Effector memory CD4-positive, alpha-beta T cell (primary cell): Measurements from ENCODE around the gene YTHDF1.

Experiments used
- DNase-seq, 3 donors: peaks; one replicate each; pipeline ENCODE4 v3.0.0-alpha.2; 2020
- H3K27ac ChIP-seq: 2 replicates; pipeline ENCODE4 v1.7.0; 2013; ENCODE audit warnings: mild to moderate bottlenecking, low read length, moderate library complexity; ENCODE audit not compliant: insufficient read depth, poor library complexity, severe bottlenecking
- H3K27me3 ChIP-seq: replicated peaks from 2 replicates; pipeline ENCODE4 v1.7.0; 2013; ENCODE audit warnings: mild to moderate bottlenecking, low read length; ENCODE audit not compliant: insufficient read depth, control insufficient read depth, poor library complexity, severe bottlenecking
- H3K36me3 ChIP-seq: 2 replicates; pipeline ENCODE4 v1.7.0; 2013; ENCODE audit warnings: mild to moderate bottlenecking, low read length, moderate library complexity; ENCODE audit not compliant: control insufficient read depth, insufficient read depth
- H3K4me1 ChIP-seq: 2 replicates; pipeline ENCODE4 v1.7.0; 2013; ENCODE audit warnings: low read length, mild to moderate bottlenecking; ENCODE audit not compliant: control insufficient read depth, insufficient read depth, poor library complexity, severe bottlenecking
- H3K4me3 ChIP-seq: 2 replicates; pipeline ENCODE4 v1.7.0; 2013; ENCODE audit warnings: low read length, low read depth, mild to moderate bottlenecking; ENCODE audit not compliant: insufficient read depth, poor library complexity, severe bottlenecking
- H3K9me3 ChIP-seq: 2 replicates; pipeline ENCODE4 v1.7.0; 2013; ENCODE audit warnings: mild to moderate bottlenecking, low read length, moderate library complexity; ENCODE audit not compliant: control insufficient read depth

Gene YTHDF1

GRCh38 chr20:63187338-63188158 lies 28.4 kb downstream of the YTHDF1 start:
- DNase-seq, result no peak
- Histone ChIP-seq H3K4me1 (no peaks in the 10 kb centered on the region), H3K4me3 (no peak overlapping the region), H3K36me3 (no peaks in the 10 kb centered on the region), H3K27me3 (peaks cover 6% of the 10 kb centered on the region), H3K27ac (no peak overlapping the region), H3K9me3 (no peaks in the 10 kb centered on the region)

- no peak overlapping the region for H3K4me3 ChIP-seq
- no peaks in the 10 kb centered on the region for H3K4me1 ChIP-seq
- no peak overlapping the region for H3K27ac ChIP-seq
- no peaks in the 10 kb centered on the region for H3K36me3 ChIP-seq
- no peaks in the 10 kb centered on the region for H3K9me3 ChIP-seq
- H3K27me3 ChIP-seq, result peaks cover 6% of the 10 kb centered on the region
- DNase-seq, result no peak
These were observed 29.2 kb downstream of the YTHDF1 start for GRCh38 chr20:63186528-63187316.

- Histone ChIP-seq H3K27me3 (peaks cover 6% of the 10 kb centered on the region), H3K4me3 (no peak overlapping the region), H3K9me3 (no peaks in the 10 kb centered on the region), H3K36me3 (no peaks in the 10 kb centered on the region), H3K4me1 (no peaks in the 10 kb centered on the region), H3K27ac (no peak overlapping the region)
- DNase-seq, result no peak
These were observed 29.8 kb downstream of the YTHDF1 start for GRCh38 chr20:63186084-63186483.

GRCh38 chr20:63185215-63185796 lies 30.6 kb downstream of the YTHDF1 start:
- Histone ChIP-seq H3K4me1 (no peaks in the 10 kb centered on the region), H3K36me3 (no peaks in the 10 kb centered on the region), H3K27me3 (peaks cover 8% of the 10 kb centered on the region), H3K27ac (no peak overlapping the region), H3K9me3 (no peaks in the 10 kb centered on the region), H3K4me3 (no peak overlapping the region)
- DNase-seq, result no peak

GRCh38 chr20:63183422-63184146 lies 32.3 kb downstream of the YTHDF1 start:
- DNase-seq, result peak in 2 of 3 donors; percentile 16 to 26
- Histone ChIP-seq H3K9me3 (no peaks in the 10 kb centered on the region), H3K27ac (no peak overlapping the region)

GRCh38 chr20:63182946-63183415 lies 33.0 kb downstream of the YTHDF1 start:
- Histone ChIP-seq H3K9me3 (no peaks in the 10 kb centered on the region), H3K36me3 (no peaks in the 10 kb centered on the region), H3K27ac (no peak overlapping the region), H3K27me3 (peaks cover 27% of the 10 kb centered on the region), H3K4me1 (peaks cover 16% of the 10 kb centered on the region), H3K4me3 (no peak overlapping the region)
- no peak for DNase-seq

More at GRCh38 chr20:63183422-63184146, 32.3 kb downstream of the YTHDF1 start:
- Histone ChIP-seq H3K4me3 (no peak overlapping the region), H3K4me1 (peaks cover 10% of the 10 kb centered on the region), H3K36me3 (no peaks in the 10 kb centered on the region), H3K27me3 (peaks cover 23% of the 10 kb centered on the region)

- no peak for DNase-seq
- no peak overlapping the region for H3K4me3 ChIP-seq
- no peak overlapping the region for H3K27ac ChIP-seq
- peaks cover 32% of the 10 kb centered on the region for H3K27me3 ChIP-seq
- no peaks in the 10 kb centered on the region for H3K36me3 ChIP-seq
- no peaks in the 10 kb centered on the region for H3K9me3 ChIP-seq
- H3K4me1 ChIP-seq, result peaks cover 21% of the 10 kb centered on the region
These were observed 33.5 kb downstream of the YTHDF1 start for GRCh38 chr20:63182425-63182824.

- H3K9me3 ChIP-seq, result no peaks in the 10 kb centered on the region
- no peaks in the 10 kb centered on the region for H3K36me3 ChIP-seq
- H3K27ac ChIP-seq, result no peak overlapping the region
- peaks cover 41% of the 10 kb centered on the region for H3K27me3 ChIP-seq
- H3K4me3 ChIP-seq, result no peak overlapping the region
- no peak for DNase-seq
- H3K4me1 ChIP-seq, result peaks cover 23% of the 10 kb centered on the region
These were observed 34.7 kb downstream of the YTHDF1 start for GRCh38 chr20:63181226-63181625.

- H3K9me3 ChIP-seq, result no peaks in the 10 kb centered on the region
- no peaks in the 10 kb centered on the region for H3K36me3 ChIP-seq
- H3K4me3 ChIP-seq, result no peak overlapping the region
- H3K27ac ChIP-seq, result no peak overlapping the region
- H3K4me1 ChIP-seq, result peaks cover 26% of the 10 kb centered on the region
- H3K27me3 ChIP-seq, result peaks cover 46% of the 10 kb centered on the region
- no peak for DNase-seq
These were observed 35.3 kb downstream of the YTHDF1 start for GRCh38 chr20:63180569-63181185.
